OCI-LY7 (cell line): ENCODE measurements around the gene C1orf21.

ENCODE experiments used
- EZH2phosphoT487 ChIP-seq: fragments of 200-600 bp; sonication (generic); IDR thresholded peaks from 2 replicates; pipeline ENCODE4 v1.6.1; 2018; ENCODE audit warnings: low read depth, borderline replicate concordance, mild to moderate bottlenecking, mixed run types, antibody characterized with exemption, low read length, moderate library complexity, mixed read lengths
- TF ChIP-seq, protein P1 (sequence below): fragments of 200-600 bp; sonication (generic); conservative IDR thresholded peaks from 2 replicates; pipeline ENCODE4 v1.5.1; 2014; ENCODE audit warnings: mild to moderate bottlenecking, antibody characterized with exemption, low read length, moderate library complexity, mixed read lengths

DNA sequence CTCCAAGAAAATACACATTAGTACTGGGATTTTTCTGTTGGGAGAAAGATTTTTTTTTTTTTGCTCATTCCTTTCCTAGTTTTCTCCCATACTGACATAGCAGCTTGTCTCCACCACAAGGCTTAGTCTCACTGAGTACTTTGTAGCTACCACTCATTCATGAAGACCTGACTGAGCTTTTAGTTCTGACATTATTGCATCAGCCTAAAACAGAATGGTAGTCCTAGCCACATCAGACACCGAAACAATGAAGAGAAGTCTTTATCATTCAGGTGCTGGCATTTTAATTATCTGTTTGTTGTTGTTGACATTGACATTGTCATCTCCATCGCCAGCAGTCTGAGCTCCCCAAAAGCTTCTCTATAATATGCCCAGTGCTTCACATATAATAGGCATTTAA is 21.1 kb upstream of the C1orf21 start:
- TF ChIP-seq, protein P1, sequence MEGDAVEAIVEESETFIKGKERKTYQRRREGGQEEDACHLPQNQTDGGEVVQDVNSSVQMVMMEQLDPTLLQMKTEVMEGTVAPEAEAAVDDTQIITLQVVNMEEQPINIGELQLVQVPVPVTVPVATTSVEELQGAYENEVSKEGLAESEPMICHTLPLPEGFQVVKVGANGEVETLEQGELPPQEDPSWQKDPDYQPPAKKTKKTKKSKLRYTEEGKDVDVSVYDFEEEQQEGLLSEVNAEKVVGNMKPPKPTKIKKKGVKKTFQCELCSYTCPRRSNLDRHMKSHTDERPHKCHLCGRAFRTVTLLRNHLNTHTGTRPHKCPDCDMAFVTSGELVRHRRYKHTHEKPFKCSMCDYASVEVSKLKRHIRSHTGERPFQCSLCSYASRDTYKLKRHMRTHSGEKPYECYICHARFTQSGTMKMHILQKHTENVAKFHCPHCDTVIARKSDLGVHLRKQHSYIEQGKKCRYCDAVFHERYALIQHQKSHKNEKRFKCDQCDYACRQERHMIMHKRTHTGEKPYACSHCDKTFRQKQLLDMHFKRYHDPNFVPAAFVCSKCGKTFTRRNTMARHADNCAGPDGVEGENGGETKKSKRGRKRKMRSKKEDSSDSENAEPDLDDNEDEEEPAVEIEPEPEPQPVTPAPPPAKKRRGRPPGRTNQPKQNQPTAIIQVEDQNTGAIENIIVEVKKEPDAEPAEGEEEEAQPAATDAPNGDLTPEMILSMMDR: no peak
- TF ChIP-seq EZH2phosphoT487: no peak
